Mucosa of descending colon (tissue), 3 donors: Measurements from ENCODE around the gene GJB3. TPM values are rescaled to one million over a fixed set of nuclear protein-coding genes. Genes with fewer than 3 reads are reported as not detected.

Experiments
- ATAC-seq: fragments of 200-7000 bp; cut with Tn5 transposase; one replicate; pipeline ENCODE4 v1.9.1; 2020; ENCODE audit warnings: mild to moderate bottlenecking, moderate library complexity
- DNase-seq, 3 donors: peaks; one replicate each; pipeline ENCODE4 v3.0.0-alpha.2; 2020
- H3K36me3 ChIP-seq: fragments of 200-600 bp; one replicate; pipeline ENCODE4 v1.8.0; 2021; ENCODE audit warnings: low read depth, mild to moderate bottlenecking
- H3K4me1 ChIP-seq: fragments of 200-600 bp; one replicate; pipeline ENCODE4 v1.8.0; 2021; ENCODE audit warnings: low read depth, mild to moderate bottlenecking
- H3K4me3 ChIP-seq: fragments of 200-600 bp; one replicate; pipeline ENCODE4 v1.8.0; 2021; ENCODE audit warnings: mild to moderate bottlenecking
- H3K9me3 ChIP-seq: fragments of 200-600 bp; one replicate; pipeline ENCODE4 v1.8.0; 2021; ENCODE audit warnings: mild to moderate bottlenecking
- intact Hi-C, 2 donors: fragments of 100-400 bp; cut with DNase I in 1 of 2; cut with micrococcal nuclease in 1 of 2; formaldehyde crosslinking; loops; one replicate each; pipeline versions ENCODE4 v1.11.0 to v1.11.1; 2022; cut with DNase I, micrococcal nuclease
- total RNA-seq, 3 donors: library from RNA; stranded (reverse); fragmentation: NEBNext Ultra II Directional in 2 of 3; extraction: Animal tissue kit (Norgen Biotek cat#: 25700) in 2 of 3; gene quantifications; one replicate each; pipeline versions ENCODE4 v1.2.1 to v1.2.4, GENCODE V29; 2021 to 2023
- TF ChIP-seq, protein P1 (sequence below): fragments of 200-600 bp; IDR thresholded peaks from one replicate; pipeline ENCODE4 v1.8.0; 2022; ENCODE audit warnings: antibody characterized with exemption, mild to moderate bottlenecking
- donor health status: DM: no; HTN: no; CAD: no; lungs with moderate emphysema.
- donor health status: DM: no; HTN: no; CAD: no.
- donor health status: DM: no; HTN: yes; CAD: no.

The GJB3 gene
- total RNA-seq, 3 donors from 2014 or later: 2.7 to 6.1 (median 4.5) TPM

DNA sequence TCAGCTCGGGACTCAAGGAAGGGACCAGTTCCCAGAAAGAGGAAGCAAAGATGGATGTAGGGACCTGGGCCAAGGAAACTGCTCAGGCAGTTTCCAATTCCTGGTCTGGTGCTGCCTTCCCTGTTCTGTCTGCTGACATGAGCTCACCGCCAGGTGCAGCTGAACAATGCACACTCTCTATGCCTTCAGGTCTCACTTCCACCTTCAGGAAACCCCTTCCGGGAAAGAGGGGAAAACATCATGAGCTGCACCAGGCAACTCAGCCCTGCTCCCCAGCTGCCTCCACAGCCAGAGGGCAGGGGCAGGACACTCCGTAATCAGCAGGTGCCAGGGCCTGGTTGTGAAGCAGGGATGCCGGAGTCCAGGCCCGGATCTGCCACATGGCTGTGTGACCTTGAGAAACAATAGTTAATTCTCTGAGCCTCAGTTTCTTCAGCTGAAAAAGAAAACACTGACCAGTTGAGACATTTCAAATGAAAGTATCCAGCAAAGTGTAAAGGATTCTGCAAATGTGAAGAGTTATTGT, 50.8 kb downstream of the GJB3 start:
- intact Hi-C loops: no loop called here
- H3K9me3 ChIP-seq: no peaks in the 10 kb centered on the region
- H3K36me3 ChIP-seq: no peaks in the 10 kb centered on the region
- no peaks in the 10 kb centered on the region for H3K4me1 ChIP-seq
- DNase-seq: no peak
- H3K4me3 ChIP-seq: no peak overlapping the region
- TF ChIP-seq, protein P1, sequence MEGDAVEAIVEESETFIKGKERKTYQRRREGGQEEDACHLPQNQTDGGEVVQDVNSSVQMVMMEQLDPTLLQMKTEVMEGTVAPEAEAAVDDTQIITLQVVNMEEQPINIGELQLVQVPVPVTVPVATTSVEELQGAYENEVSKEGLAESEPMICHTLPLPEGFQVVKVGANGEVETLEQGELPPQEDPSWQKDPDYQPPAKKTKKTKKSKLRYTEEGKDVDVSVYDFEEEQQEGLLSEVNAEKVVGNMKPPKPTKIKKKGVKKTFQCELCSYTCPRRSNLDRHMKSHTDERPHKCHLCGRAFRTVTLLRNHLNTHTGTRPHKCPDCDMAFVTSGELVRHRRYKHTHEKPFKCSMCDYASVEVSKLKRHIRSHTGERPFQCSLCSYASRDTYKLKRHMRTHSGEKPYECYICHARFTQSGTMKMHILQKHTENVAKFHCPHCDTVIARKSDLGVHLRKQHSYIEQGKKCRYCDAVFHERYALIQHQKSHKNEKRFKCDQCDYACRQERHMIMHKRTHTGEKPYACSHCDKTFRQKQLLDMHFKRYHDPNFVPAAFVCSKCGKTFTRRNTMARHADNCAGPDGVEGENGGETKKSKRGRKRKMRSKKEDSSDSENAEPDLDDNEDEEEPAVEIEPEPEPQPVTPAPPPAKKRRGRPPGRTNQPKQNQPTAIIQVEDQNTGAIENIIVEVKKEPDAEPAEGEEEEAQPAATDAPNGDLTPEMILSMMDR: no peak
- no peak for ATAC-seq

DNA sequence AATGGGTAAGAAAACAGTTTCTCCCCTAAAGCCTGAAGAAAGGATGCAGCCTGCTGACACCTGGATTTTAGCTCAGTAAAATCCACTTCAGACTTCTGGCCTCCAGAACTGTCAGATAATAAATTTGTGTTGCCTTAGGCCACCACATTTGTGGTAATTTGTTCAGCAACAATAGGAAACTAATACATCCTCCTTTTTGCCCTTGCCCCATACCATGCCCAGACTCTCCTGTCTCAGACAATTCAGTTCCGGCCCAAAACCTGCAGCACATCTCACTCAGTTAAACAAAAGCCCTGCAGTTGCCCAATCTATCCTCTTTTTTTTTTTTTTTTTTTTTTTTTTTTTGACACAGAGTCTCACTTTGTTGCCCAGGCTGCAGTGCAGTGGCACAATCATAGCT, 52.7 kb downstream of the GJB3 start:
- intact Hi-C loops: no loop called here
- Histone ChIP-seq H3K9me3 (no peaks in the 10 kb centered on the region), H3K4me3 (no peak overlapping the region), H3K36me3 (no peaks in the 10 kb centered on the region), H3K4me1 (no peaks in the 10 kb centered on the region)
- ATAC-seq (no peak), DNase-seq (no peak)
- TF ChIP-seq, protein P1: no peak

Other genes with a start within 250 kb of the GJB3 start
- gene GJB5, start 26.2 kb upstream of the GJB3 start, total RNA-seq: not detected
- not detected for gene GJB4, start 21.5 kb upstream of the GJB3 start, total RNA-seq
- gene GJA4, start 11.8 kb downstream of the GJB3 start, total RNA-seq: 1 to 10 TPM in 2 of 3 donors, under 1 TPM in 1; 0.84 to 4.1 (median 2.7) TPM
- gene SMIM12, start 78.5 kb downstream of the GJB3 start, total RNA-seq: 10 to 100 TPM; 50.8 to 53.8 (median 51.8) TPM
- gene DLGAP3, start 148.4 kb downstream of the GJB3 start, total RNA-seq: under 1 TPM; 0.35 to 0.60 (median 0.41) TPM
- 10 to 100 TPM; 17.9 to 18.4 (median 18.0) TPM for gene TMEM35B, start 204.1 kb downstream of the GJB3 start, total RNA-seq